ENCODE results near the gene CEP19.

Gene CEP19

DNA sequence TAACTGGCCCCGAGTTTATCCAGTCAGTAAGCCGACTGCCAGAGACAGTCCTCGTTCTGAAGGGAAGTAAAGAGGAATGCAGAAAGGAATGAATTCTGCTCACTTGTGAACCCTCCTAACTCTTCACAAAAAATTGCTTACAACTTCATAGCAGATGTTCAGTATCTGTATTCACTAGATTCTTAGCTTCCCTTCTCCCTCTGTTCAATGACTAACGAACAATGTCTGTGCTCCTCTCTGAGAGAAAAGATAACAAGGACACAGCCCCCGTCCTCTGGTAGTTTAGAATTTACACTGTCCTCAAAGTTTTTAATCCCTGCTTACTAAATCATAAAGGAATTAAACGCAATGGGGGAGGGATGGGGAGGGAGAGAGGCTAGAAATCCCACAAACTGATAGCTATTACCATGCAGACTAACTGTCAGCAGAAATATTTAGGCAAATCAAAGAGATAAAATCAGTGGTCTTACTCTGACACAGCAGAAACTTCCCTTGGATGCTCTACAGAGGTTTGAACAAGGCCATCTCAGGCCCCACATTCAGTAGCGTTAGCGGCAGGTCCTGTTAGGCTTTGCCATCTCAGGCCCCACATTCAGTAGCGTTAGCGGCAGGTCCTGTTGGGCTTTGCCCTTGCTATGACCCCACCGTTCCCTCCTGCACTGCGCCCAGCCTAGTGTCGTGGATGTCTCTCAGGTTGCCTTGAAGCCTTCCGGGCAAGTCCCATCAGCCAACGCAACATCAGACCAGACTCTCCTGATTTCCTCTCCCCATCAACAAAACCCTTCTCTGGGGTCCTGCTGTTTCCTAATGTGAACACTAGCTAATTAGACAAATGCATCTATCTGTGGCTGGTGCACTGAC, 49.1 kb downstream of the CEP19 start:
- peak; percentile 31 for DNase-seq (ENCODE audit: low spot score)

DNA sequence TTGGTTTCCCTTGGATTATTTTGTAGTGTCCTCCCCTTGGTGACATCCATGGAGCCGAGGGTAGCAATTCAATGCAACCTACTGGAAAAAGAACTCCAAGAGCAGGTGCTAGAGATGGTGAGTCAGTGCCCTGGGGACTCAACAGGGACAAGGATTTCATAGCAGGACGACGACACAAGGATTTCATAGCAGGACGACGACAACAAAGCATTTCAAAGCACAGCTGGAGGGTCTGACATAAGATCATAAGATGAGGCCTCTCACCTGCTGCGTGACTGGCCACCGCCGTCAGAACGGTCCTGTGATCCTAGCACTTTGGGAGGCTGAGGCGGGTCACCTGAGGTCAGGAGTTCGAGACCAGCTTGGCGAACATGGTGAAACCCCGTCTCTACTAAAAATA, 50.0 kb downstream of the CEP19 start:
- DNase-seq (ENCODE audit: low spot score), result no peak

DNA sequence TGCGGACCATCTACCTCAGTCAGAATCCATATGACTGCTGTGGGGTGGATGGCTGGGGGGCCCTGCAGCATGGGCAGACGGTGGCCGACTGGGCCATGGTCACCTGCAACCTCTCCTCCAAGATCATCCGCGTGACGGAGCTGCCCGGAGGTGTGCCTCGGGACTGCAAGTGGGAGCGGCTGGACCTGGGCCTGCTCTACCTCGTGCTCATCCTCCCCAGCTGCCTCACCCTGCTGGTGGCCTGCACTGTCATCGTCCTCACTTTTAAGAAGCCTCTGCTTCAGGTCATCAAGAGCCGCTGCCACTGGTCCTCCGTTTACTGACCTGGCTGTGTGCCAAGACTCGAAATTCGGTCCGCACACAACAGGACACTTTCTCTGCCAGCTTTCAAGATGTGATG, 50.6 kb downstream of the CEP19 start:
- DNase-seq (ENCODE audit: low spot score), result no peak

DNA sequence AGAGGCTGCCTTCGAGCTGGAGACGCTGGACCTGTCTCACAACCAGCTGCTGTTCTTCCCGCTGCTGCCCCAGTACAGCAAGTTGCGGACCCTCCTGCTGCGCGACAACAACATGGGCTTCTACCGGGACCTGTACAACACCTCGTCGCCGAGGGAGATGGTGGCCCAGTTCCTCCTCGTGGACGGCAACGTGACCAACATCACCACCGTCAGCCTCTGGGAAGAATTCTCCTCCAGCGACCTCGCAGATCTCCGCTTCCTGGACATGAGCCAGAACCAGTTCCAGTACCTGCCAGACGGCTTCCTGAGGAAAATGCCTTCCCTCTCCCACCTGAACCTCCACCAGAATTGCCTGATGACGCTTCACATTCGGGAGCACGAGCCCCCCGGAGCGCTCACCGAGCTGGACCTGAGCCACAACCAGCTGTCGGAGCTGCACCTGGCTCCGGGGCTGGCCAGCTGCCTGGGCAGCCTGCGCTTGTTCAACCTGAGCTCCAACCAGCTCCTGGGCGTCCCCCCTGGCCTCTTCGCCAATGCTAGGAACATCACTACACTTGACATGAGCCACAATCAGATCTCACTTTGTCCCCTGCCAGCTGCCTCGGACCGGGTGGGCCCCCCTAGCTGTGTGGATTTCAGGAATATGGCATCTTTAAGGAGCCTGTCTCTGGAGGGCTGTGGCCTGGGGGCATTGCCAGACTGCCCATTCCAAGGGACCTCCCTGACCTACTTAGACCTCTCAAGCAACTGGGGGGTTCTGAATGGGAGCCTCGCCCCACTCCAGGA, 51.5 kb downstream of the CEP19 start:
- no peak for DNase-seq (ENCODE audit: low spot score)

DNA sequence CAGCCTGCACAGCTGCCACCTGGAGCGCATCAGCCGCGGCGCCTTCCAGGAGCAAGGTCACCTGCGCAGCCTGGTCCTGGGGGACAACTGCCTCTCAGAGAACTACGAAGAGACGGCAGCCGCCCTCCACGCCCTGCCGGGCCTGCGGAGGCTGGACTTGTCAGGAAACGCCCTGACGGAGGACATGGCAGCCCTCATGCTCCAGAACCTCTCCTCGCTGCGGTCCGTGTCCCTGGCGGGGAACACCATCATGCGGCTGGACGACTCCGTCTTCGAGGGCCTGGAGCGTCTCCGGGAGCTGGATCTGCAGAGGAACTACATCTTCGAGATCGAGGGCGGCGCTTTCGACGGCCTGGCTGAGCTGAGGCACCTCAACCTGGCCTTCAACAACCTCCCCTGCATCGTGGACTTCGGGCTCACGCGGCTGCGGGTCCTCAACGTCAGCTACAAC, 52.1 kb downstream of the CEP19 start:
- no peak for DNase-seq (ENCODE audit: low spot score)
